ENCODE results near the gene GOLGA6A.
"Not testable (repeated sequence)": the region's sequence is repeated elsewhere in the genome, so short reads cannot be mapped to it uniquely, and the experiment has no call there.

GOLGA6A gene

GRCh38 chr15:74099963-74100733 lies 17.8 kb upstream of the GOLGA6A start:
- not testable (repeated sequence) for DNase-seq

DNA sequence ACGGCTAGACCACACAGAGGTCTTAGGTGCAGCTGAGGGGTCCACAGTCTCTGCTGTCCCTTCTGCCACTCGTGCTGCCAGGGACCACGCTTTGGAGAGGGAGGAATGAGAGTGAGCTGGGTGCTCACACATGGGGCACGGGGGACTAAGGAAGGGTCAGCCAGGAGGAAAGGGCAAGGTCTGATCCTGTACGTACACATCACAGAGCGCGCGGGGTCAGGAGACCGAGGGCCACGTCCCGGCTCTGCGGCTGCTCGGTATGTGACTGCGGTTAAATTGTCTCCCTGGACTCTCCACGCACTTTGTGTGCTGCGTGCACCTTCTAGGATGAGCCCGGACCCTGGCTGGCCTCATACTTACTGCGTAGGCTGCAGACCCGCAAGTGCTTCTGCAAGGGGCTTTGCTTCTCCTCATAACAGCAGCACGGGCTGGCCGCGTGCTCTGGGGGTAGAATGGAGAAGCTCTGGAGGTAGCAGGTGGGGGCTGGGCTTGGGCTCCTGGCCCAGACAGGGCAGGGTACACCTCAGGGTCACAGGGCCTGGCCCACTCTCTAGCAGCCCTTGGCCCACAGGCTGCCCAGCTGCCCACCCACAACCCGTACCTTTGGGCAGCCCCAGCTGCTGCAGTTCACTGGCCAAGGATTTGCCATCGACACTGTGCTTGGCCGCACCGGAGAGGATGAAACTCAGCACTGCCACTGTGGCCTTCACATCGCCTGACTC lies 14.6 kb upstream of the GOLGA6A start:
- not testable (repeated sequence) for DNase-seq

GRCh38 chr15:74095610-74096009 lies 13.3 kb upstream of the GOLGA6A start:
- DNase-seq = not testable (repeated sequence)

DNA sequence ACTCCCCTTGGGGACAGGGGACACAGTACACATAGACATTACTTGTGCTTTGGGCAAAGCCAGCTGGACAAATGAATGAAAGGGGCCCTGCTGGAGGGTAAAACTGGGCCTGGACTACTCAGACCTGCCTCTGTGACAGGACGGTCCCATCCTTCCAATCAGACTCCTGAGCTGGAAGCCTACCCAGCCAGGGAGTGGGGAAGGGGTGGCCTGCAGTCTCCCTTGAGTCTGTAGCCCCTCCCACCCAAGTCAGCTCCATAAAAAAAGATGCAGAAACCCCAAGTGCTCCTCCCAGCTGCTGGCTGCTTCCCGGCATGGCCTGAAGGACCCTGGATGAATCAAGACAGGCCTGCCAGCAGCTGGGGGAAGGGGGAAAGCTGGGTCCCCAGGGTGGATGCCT lies 12.2 kb upstream of the GOLGA6A start:
- not testable (repeated sequence) for DNase-seq

DNA sequence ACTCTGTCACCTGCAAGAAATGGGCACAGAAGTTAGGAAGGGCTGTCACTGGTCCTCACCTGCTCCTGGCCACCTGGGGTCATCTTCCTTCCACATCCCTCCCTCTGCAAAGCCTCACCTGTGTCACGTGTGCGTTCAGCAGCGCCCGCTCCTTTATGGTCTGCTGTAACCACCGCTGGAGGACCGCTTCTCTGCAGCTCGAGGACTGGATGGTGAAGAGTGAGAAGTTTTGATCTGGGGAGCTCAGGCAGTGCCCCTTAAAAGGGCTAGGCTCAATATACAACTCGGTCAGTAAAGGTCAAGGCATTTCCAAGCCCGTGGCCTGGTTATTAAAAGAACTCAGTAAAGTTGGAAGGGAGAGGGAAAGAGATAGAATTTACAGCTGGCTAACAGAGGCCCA lies 6.6 kb downstream of the GOLGA6A start:
- not testable (repeated sequence) for DNase-seq

GRCh38 chr15:74072614-74073337 lies 9.6 kb downstream of the GOLGA6A start:
- not testable (repeated sequence) for DNase-seq

- DNase-seq = not testable (repeated sequence)
These were observed 10.2 kb downstream of the GOLGA6A start for GRCh38 chr15:74072132-74072531.

DNA sequence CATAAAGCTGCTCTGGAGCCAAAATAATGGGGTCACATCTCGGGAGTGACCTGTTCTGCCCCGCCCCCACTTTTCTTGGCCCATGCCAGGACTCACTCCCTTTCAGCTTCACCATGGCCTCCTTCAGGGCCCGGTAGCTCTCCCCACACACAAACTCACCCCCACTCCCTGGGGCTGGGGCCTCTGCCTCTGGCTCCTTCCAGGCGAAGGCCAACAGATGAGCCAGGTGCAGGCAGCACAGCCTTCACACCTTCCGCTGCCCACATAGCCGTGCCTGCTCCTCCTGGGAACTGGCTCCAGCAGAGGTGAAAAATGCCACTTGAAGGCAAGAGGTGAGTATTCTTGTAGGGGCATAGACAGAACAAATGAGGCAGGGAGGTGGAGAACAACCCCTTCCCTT lies 10.7 kb downstream of the GOLGA6A start:
- DNase-seq = not testable (repeated sequence)

GRCh38 chr15:74065684-74066411 lies 16.5 kb downstream of the GOLGA6A start:
- not testable (repeated sequence) for DNase-seq

DNA sequence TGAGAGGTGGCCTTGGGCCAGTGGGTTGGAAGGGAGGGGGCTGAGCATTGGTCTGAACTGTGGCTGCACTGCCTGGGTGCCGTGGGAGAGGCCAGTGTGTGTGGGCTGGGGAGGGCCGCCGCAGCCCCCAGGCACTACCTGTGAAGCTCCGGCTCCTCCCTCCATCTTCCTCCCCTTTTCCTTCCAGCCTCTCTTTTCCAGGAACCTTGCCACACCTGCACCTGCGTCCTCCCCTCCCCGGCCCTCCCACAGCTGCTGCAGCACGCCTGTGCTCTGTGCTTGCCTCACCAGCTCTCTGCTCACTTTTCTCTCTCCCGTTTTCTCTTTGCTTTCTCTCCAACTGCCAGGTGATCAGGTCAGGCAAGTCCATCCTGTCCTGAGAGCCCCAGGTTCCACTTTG lies 17.5 kb downstream of the GOLGA6A start:
- DNase-seq = peak; percentile 63

DNA sequence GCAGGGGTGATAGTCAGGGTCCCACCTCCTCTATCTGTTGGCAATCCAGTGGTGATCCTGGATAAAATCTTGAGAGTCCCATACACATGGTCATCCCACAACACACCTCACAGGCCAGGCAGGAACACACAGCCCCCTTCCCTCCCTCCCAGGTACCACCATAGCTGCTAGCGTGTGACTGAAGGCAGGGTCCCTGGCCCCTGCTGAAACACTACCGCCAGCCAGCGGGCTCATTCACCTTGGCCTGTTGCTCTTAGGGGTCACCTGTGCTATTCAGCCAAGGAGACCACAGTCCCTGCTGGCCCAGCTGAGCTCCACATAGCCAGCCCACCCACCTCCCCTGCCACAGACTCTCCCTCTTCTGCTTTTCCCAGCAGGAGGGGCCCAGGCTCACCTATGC lies 18.2 kb downstream of the GOLGA6A start:
- DNase-seq = not testable (repeated sequence)

GRCh38 chr15:74063425-74064146 lies 18.8 kb downstream of the GOLGA6A start:
- not testable (repeated sequence) for DNase-seq

DNA sequence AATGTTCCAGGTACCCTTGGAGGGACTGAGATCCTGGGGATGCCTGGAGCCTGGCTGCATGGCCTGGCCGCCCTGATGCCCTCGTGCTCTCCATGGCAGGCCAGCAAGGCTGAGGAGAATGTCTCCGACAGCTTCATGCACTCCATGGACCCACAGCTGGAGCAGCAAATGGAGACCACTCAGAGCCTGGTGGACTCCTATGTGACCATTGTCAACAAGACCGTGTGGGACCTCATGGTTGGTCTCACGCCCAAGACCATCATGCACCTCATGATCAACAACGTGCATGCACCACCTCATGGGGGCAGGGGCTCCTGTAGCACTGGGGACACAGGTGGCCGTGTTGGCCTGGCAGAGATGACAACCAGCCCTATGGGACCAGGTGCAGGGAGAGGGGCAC lies 19.7 kb downstream of the GOLGA6A start:
- DNase-seq = no peak

DNA sequence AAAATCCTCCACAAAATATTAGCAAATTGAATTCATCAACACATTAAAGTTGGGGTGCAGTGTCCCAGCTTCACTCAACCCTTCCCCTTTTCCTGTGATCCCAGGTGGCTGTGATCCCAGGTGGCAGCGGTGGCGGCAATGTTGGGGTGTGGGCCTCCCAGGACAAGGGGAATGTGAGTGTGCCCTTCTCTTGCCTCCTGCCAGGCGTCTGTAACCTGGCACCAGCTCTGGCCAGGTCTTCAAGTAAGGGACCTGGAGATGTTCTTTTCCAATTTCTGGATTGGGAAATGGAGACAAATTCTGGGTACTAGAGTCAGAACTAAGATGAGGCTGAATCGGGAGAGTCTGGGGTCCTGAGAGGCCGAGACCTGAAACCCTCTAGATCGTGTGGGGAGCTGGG lies 20.1 kb downstream of the GOLGA6A start:
- no peak for DNase-seq

DNA sequence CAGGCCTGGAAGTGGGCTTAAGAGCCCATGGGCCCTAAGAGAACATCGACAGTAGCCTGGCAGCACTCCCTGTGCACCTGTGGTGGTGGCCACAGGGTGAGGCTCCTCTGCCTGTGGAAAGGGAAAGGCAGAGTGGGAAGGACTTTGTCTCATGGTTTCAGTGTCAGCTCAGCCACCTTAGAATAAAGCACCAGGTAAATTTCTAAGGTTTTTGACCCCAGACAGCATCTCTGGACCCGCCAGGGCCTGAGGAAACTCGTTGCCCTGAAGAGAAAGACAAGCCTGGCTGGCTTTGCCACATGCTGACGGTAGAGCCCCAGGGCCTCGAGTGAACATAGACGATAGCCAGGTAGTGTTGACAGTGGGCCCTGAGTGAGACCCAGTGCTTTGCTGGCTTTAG lies 22.1 kb downstream of the GOLGA6A start:
- no peak for DNase-seq

DNA sequence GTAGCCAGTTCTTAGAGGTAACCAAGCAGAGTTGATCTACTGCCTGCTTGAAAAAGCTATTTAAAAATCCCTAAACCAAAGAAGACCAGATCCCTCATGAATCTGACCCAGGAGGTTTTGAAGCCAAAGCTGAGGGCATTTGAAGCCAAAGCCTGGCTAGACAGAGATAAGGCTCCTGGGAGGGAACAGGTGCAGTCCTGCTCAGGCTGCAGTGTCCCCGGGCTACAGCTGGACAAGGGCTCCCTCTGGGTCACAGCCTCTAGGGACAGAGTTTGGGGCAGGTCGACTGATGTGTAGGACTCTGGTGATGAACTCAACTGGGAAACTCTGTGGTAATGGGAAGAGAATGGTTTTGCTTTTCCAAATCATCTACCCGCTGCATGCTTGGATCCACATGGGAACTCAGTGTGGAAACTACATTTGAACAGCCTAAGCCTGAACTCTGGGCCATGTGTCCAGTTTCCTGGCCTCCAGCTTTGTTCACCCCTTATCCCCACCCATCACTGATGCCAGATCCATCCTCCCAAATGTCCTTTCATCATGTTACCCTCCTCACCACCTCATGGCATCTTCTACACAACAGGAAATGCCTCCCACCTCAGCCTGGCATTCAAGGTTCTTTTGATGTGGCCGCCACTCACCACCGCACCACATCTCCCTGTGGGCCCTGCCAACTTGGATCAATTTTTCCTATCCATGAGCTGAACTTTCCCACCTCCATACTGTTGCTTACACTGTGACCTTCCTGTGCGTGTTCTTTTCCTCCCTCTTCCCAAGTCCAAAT lies 23.1 kb downstream of the GOLGA6A start:
- not testable (repeated sequence) for DNase-seq

GRCh38 chr15:74056330-74056729 lies 26.0 kb downstream of the GOLGA6A start:
- not testable (repeated sequence) for DNase-seq

- no peak for DNase-seq
These were observed 26.5 kb downstream of the GOLGA6A start for GRCh38 chr15:74055804-74056203.

- DNase-seq = peak; percentile 69
These were observed 28.3 kb downstream of the GOLGA6A start for GRCh38 chr15:74053941-74054529.

DNA sequence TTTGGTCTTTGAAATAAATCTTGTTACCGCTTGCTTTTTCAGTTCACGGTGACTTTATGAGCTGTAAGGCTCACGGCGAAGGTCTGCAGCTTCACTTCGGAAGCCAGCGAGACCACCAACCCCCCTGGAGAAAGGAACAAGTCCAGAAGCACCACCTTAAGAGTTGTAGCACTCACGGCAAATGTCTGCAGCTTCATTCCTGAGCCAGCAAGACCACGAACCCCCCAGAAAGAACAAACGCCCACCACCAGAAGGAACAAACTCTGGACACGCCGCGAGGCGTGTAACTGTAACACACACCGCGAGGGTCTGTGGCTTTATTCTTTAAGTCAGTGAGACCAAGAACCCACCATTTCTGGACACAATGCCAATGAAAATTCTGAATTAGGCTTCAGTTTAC lies 28.8 kb downstream of the GOLGA6A start:
- DNase-seq = no peak

Data from NCI-H2171 treated with DMSO at 0.1 percent for 48 hours (cell line).